ENCODE measurements around the gene LRP8.

GRCh38 chr1:53249706-53250105 is 78.2 kb downstream of the LRP8 start:
- TF ChIP-seq POLR2A (IDR thresholded peaks at IDR 0.05; ENCODE audit: low read depth, low read length) = no peak
- TF ChIP-seq POLR2AphosphoS5 (IDR thresholded peaks at IDR 0.05; ENCODE audit: low read depth, low read length) = no peak
- TF ChIP-seq PAX5 (IDR thresholded peaks at IDR 0.05; ENCODE audit: insufficient read depth, low read length, severe bottlenecking) = no peak

All from GM12891 (cell line).